NCI-H2171 treated with DMSO at 0.1 percent for 48 hours (cell line): ENCODE results near the gene CACHD1.

ENCODE experiments used
- DNase-seq: peaks from one replicate; lab custom pipeline; 2025; lab: John Stamatoyannopoulos, UW

The CACHD1 gene

DNA sequence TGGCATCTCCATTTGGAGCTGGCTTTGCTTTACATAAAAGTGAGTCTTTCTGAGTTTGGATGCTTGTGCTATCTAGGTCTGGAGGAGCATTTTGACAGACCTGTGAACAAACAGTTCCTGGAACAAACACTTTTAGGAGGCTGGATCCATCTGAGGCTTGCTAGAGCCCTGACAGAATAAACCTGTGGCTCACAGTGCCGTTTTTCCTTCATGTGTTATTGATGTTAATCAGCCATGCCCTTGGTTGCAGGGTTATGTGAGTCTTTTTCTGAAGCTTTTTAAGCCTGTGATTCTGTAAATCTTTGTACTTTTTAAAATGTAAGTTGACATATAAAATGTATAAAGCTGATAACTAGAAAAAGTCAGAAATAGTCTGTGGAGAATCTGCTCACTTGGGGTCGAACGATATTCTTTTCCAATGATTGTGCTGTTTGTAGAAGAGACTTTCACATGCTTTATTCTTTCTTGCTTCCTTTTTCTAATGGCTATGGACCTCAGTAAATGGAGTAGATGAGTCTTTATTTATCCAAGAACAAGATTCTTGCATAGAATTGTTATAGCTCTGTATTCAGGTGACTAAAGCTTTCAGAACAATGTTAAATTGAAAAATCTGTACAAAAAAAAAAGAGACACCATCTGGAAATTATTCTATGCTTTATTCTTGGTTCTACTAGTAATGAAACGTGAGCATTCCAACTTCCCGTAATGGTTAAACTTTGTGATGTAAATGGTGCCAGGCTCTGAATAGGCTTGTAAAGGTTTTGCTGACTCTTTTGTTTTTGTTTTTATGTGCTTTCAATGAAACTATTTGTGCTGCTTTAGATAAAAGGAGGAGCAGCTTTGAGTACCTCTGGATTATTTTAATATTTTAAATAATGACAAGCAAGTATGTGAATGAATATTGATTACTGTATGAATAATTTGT is 53.7 kb downstream of the CACHD1 start:
- DNase-seq: no peak

DNA sequence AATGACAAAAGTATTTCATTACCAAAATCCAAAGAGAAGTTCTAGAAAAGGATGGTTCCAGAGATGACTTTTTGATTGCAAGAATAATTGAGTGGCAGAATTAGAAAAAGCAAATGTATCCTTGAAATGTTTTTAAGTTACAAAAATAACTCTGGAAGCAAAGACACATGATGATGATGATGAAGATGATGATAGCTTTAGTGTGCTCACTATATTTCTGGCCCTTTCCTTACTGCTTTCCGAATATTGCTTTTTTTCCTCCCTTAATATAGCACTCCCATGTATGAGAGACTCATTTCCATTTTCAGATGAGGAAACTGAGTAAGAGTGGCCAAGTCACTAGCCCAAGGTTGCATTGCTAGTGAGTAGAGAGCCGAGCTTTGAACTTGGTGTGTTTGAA is 54.7 kb downstream of the CACHD1 start:
- DNase-seq: no peak

DNA sequence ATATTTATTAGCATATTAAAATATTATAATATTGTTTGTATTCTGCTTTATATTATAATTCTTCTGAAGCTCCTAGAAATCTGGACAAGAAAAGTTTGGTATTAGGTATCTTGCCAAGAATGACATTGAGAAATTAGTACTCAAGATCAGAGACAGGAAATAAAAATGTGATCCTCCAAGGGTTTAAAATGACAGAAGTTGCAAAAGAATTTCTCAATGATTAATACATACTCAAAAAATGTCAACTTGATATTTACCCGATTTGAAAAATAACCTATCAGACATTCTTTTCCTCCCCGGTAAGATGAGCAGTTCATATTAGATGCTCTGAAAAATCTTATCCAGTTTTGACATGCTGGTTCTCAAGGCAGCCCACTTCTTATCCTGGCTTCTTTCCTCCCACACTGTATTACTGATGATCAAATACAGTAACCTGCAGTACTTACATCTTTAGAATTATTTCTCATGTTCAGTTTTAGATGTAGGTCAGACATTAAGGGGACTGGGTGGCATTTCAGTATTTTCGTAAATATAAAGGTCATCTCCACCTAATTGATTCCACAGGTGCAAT is 55.3 kb downstream of the CACHD1 start:
- DNase-seq: no peak

DNA sequence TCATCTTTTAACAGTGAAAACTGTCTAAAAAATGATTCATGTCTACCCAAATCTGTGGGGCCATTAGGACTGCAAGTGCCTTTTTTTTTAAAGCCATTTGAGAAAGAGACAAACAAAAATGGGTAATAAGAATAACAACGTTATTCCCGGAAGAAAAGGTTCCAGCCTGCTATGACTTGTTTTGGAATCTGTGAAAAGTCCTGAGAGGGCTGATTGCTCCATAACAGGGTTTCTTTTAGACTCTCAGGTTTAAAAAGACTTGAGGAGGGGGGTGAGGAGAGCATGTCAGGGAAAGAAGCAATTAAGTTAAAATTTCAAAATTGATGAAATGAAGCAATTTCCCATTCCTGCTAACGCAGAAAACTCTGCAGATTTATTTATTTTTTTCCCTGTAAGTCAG is 56.4 kb downstream of the CACHD1 start:
- no peak for DNase-seq

DNA sequence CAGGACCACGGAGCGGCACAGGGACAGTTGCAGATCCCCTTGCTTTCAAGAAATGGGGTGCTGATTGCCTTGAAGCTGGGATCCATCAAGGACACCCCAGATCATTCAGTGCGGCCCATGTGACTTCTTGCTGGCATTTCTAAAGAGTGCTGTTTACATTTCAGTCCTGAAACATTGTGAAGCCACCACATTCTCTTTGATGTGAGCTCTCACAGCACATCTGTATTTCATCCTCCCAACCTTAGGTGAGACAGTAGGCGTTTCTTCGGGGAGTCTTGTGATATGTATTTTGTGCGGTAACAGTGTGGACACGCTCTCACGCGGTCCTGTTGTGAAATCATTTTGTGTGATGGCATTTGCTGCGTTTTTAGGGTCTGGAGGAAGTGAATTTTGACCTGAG is 57.2 kb downstream of the CACHD1 start:
- DNase-seq: no peak

DNA sequence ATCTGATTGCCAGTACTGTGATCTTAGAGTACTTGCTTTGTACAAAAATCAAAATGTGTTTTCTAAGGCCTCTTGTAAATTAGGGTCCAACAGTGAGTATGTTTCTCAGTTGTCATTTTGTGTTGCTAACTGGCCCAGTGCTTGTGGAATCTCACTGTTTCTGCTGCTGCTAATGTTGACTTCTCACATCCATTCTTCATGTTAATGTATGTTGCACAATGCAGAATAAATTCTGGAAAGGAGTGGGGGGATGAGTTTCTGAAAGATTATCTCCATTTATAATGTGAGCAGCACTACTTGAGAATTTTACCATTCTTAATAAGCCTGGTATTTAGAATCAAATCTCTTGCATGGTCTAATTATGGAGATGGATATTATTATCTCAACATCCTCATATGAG is 57.9 kb downstream of the CACHD1 start:
- no peak for DNase-seq

DNA sequence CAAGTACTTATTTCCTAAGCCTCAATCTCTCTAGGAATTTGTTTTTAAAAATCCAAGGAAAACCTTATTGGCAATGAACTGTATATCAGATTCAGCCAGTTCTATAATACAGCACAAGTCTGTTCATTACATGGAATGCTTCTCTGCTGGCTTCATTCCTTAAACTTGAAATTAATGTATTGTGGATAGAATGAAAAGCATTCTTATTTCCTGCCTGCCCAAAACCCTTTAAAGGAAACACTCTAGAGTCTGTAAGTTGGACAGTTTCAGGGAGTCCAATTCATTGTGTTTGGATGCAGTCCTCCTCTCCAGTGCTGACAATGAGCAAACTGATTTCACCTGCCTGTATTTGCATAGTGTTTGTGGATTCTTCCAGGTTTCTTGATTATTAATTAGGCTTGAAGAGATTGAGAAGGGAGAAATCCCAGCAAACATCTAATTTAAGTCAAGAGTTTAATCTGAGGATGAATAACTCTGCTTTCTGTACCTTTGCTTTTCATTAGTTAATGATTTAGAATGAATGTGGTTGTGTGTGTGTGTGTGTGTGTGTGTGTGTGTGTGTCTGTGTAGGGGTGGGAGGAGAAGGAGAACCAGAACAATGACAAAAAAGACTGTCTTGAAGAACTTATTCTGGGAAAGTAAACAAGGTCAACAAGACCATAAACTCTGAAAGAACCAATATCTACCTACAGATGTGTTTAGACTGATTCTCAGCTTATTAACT is 61.2 kb downstream of the CACHD1 start:
- DNase-seq: no peak

DNA sequence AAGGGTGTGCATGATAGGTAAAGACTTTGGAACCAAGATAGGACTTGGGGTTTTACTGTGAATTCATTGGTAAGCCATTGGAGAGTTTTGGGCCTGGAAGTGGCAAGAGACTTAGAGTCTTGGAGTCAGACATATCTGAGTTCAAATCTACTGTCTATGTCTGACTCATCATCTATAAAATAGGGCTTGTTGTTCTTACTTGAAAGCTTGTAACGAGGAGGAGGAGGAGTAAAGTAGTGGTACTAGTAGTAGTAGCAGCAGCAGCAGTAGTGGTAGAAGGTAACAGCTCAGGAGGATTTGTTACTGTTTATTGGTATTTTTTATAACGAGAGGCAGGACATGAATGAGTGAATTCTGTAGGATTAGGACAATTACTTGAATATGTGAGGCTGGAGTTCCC is 62.7 kb downstream of the CACHD1 start:
- DNase-seq: no peak

DNA sequence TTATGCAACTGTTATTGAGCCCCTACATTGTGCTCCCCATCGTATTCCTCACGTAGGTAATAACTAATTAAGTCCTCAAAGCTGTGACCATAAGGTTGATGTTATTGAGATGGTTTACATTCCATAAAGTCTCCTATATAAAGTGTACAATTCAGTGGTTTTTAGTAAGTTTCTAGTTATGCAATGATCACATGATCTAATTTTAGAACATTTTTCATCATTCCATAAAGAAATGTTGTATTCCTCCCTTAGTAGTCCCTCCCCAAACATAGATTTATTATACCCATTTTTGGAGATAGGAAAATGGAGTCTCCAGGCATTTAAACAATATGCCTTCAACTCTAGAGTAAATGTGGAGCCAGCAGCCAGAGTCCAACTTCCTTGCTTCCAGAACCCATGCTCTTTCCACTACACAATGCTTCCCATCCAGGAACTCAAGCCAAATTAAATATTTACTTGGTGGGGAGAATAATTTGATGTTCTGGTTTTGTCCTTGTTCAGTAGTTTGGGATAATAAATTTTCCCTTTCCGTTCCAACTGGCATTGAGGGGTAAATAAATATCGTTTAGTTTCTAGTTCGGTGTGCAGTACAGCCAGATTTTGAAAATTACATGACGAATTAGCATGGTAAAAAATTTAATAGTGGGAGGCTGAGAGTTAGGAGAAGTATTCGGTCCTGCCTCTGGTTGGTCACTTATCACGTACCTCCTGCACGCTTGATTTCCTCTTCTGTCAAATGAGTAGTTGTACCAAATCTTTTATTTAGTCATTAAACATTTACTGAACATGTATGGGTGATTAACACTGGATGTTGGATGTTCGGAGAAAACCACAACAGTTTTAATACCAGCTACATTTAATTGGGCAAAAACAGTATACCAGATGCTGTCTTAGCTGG is 66.3 kb downstream of the CACHD1 start:
- no peak for DNase-seq

DNA sequence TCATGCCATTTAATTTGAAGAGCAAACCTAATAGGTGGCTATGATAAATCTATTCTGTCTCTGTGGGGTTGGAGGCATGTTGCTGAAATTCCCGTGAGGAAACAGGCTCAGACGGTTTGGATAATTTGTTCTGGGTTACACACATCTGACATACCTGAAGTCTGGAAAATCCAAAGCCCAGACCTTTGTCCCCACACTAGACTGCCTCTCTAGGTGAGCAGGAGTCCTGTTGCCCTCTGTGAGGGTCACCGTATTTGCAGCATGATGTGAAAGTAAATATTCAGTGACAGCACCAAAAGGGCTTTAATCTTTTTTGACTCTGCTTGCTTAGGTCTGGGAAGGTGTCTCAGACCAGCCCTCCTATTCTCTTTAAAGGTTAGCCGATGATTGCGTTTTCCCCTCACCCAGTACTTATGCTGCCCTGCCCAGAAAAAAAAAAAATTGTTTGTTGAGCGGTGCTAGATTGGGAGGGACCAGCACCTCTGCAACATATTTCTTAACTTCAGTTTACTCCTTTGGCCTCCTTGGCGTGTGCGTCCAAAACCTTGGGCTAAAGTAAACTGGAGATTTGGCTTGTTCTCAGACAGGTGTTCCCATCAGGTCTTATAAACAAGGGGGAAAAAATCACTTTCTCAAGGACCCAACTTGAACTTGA is 67.0 kb downstream of the CACHD1 start:
- peak; percentile 38 for DNase-seq

DNA sequence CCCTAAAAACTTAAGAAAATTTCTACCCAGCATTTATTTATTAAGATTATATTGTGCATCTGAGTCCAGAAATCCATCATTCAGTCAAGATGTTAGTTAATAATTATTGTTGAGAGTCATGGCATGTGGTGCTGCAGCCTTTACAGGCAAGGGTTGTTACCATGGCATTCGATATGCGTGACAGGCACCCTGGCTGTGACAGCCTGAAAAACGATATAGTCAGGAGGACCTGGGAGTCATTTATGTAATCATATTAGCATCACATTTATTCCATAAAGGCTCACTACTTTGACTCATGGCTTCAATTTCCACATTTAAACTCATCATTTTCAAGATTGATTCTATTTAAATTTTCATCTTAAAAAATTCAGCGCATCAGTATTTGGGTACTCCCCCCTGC is 68.0 kb downstream of the CACHD1 start:
- DNase-seq: peak; percentile 71

DNA sequence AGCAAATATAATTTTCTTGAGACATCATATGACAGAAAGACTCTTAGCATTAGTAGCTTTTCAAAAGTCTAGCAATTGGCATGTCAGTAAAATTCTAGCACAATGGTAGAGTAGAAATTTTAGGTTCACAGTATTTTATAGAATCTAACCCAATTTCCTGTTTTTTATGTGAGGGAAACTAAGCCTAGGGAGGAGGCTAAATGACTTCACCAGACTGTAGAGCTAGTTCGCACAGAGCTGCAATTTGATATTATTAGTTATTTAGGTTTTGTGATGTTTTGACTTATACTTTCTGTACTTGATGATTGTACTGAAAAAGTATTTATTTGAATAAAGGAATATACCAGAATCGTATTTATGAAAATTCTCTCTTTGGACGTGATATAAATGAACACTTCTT is 68.5 kb downstream of the CACHD1 start:
- no peak for DNase-seq

DNA sequence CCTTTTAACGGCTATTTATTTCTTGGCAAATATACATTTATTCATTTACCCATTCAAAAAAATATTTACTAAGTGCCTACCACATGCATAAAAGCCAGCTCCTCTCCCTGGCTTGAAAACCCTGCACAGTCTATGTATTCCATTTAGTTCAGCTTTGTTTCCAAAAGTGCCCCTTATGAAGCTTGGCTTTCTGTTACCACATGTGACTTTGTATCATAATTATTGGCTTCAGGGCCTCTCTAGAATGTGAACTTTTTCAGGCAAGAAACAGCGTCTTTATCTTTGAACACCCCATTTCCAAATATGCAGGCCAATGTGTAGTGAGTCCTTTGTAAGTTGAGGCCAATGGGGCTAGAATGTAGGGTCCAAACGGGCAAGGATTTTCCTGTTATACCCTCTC is 69.4 kb downstream of the CACHD1 start:
- peak; percentile 8 for DNase-seq

DNA sequence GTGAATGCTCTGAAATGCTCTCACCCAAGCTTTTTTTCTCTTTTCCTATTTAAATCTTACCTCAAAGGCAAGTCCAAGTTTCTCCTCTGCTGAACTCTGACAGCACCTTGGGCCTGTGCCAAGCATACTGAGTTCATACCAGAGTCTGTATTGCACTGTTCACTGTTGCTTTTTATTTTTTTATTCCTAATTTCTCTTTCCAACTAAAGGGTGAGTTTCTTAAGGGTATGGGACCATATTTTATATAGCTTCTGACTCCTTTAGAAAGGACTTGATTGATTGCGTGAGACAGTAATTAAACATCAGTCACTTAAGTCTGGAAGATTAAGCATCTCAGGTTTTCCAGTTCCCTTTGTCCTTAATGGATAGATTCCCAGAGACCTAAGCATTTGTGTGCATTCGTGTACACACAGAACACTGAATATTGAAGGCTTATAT is 69.9 kb downstream of the CACHD1 start:
- DNase-seq: peak; percentile 47

DNA sequence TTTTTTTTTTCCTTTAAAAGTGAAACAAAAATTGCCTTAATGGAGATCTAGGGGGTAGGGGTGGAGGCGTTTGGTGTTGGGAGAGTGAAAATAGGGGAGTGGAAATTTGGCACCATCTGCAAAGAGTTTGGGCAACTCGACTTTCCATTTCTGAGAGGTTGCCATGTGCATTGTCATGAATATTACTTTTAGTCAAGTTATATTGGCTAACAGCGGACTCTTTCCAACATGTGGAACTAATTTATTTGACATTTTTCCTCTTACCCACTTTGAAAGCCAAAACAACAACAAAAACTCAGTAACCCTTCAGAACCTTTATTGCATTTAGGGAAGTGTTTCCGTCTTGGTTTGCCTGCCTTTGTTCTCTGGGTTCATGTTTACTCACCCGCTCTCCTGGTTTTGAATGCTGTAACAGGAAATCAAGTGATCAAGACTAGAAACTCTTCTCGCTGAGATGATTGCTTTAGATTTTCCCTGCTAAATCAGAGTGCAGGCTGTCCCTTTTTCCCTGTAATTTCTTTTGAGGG is 70.4 kb downstream of the CACHD1 start:
- no peak for DNase-seq

DNA sequence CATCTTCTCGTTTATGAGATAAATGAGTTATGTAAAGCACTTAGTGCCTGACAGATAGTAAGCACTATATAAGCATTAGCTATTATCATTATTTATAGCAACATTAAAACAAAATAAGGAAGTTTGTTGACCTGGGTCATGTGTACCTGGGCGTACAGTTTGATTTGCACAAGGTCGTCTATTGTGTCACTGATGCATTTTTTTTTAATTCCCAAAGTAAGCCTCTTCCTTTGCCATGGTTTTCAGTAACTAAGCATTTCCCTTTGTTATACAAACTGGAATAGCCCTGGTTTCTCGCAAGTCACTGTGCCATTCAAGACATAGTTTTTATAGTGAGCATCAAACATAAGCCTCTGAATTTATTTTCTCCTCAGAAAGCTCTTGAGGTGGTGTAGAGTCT is 72.2 kb downstream of the CACHD1 start:
- DNase-seq: no peak

DNA sequence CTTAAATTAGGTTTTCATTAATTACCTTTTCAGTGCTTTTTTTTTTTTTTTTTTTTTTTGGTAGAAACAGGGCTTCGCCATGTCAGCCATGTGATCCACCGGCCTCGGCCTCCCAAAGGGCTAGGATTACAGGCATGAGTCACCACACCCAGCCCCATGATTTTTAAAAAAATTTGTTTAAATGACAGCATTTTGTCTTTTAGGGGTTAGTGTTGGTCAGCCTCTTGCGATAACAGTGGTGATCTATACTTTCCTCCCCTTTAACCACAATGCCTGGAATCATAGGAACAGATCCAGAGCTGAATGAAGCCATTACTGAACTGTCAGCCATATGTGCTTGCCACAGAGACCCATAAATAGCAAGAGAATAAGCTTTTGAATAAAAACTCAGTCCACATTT is 73.9 kb downstream of the CACHD1 start:
- no peak for DNase-seq

DNA sequence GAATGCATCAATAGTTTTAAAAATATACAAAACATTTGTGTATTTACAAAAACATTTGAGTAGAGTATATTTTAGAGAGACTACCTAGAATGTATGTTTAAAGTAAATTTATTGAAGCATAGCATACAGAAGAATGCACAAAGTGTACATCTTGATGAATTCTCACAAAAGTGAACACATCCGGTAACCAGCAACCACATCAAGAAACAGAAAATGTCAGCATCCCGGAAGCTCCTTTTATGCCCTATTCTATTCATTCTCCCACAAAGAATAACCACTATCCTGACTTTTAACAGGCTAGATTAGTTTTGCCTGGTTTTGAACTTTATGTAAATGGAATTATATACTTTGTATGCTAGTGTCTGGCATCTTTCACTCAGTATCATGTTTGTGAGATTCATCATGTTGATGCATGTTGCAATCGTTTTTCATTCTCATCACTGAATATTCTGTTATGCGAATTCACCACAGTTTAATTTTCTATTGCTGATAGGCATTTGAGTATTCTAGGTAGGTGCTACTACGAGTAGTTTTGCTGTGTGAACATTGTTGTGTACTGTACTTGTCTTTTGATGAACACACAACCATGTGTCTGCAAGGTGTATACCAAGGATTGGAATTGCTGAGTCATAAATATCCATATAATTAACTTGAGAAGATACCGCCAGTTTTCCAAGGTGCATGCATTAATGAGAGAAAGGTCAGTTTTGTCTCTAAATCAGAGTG is 75.4 kb downstream of the CACHD1 start:
- DNase-seq: no peak

DNA sequence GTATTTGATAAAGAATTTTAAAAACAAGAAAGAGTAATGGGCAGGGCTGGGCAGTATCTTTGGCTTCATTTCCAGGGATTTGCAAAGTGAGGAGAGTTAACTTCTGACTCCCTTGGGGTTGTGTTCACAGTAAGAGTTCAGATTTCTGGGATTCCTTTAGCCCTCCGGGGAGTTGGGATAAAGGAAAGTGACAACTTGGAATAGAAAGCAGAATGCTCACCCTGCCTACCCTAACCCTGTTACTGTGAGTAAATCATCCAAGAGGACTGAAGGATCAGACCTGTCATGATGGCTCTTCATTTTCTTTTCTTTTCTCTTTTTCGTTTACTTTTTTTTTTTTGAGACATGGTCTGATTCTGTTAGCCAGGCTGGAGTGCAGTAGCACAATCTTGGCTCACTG is 76.1 kb downstream of the CACHD1 start:
- no peak for DNase-seq

DNA sequence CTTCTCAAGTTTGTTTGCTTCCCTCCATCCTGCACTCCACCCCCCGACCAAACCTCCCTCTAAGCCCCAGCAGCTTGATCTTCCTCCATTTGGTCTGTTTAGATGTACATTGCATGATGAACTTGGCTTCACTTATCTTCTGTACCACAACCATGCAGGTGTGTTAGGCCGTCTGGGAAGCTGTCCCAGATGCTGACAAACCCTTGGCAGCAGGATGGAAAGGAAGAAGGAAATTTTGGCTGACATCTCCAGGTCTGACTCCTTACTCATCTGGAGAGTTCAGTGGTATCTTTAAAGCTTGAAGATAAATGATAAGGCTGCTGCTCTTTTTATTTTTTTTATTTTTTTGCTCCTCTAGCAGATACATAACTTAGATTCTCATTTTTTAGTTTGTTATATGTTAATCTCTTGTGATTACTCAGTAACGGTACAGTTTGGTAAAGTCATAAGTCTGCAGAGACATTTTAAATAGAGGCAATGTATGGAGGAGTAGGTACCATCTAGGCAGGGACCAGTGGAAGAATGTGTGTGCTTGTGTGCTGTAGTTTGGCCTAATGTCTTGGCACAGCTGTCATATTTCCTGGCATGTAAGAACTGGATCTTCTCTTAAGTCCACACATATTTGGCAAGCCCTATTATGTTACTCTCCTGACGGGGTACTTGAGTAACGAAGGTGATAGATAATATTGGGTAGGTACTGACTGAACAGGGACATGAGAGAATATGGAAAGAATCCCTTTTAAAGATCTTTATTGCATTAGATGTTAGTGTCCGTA is 79.7 kb downstream of the CACHD1 start:
- DNase-seq: peak; percentile 37
